Ishikawa (cell line): ENCODE data around the gene VANGL2.

ENCODE experiments used
- CEBPB ChIP-seq: IDR thresholded peaks from 2 replicates; pipeline ENCODE4 v1.6.1; 2012
- CREB1 ChIP-seq: IDR thresholded peaks from 2 replicates; pipeline ENCODE4 v1.6.1; 2012; ENCODE audit warnings: low read depth
- EGR1 ChIP-seq: IDR thresholded peaks from 2 replicates; pipeline ENCODE4 v1.6.1; 2012
- EP300 ChIP-seq: IDR thresholded peaks from 2 replicates; pipeline ENCODE4 v1.6.1; 2012; ENCODE audit warnings: borderline replicate concordance
- FOXM1 ChIP-seq: IDR thresholded peaks from 2 replicates; pipeline ENCODE4 v1.6.1; 2012; ENCODE audit warnings: low read depth, borderline replicate concordance
- MAX ChIP-seq: IDR thresholded peaks from 2 replicates; pipeline ENCODE4 v1.6.1; 2012
- NFIC ChIP-seq: IDR thresholded peaks from 2 replicates; pipeline ENCODE4 v1.6.1; 2012
- RAD21 ChIP-seq: IDR thresholded peaks from 2 replicates; pipeline ENCODE4 v1.6.1; 2012; ENCODE audit warnings: low read depth
- TAF1 ChIP-seq: IDR thresholded peaks from 2 replicates; pipeline ENCODE4 v1.6.1; 2012; ENCODE audit warnings: low read depth, mild to moderate bottlenecking
- TCF12 ChIP-seq: IDR thresholded peaks from 2 replicates; pipeline ENCODE4 v1.6.1; 2012; ENCODE audit warnings: low read depth
- TEAD4 ChIP-seq: IDR thresholded peaks from 2 replicates; pipeline ENCODE4 v1.6.1; 2012
- YY1 ChIP-seq: IDR thresholded peaks from 2 replicates; pipeline ENCODE4 v1.6.1; 2012; ENCODE audit warnings: low read depth
- ZBTB7A ChIP-seq: IDR thresholded peaks from 2 replicates; pipeline ENCODE4 v1.6.1; 2012; ENCODE audit warnings: low read depth
- TF ChIP-seq, protein P1 (sequence below): IDR thresholded peaks from 2 replicates; pipeline ENCODE4 v1.6.1; 2012; ENCODE audit warnings: low read depth, mild to moderate bottlenecking
- TF ChIP-seq, protein P2 (sequence below): IDR thresholded peaks from 2 replicates; pipeline ENCODE4 v1.6.1; 2012

The VANGL2 gene

GRCh38 chr1:160425847-160426246 lies 25.5 kb downstream of the VANGL2 start:
- TF ChIP-seq EGR1, result no peak
- no peak for TF ChIP-seq EP300
- TF ChIP-seq MAX, result no peak
- no peak for TF ChIP-seq NFIC
- TF ChIP-seq, protein P1, sequence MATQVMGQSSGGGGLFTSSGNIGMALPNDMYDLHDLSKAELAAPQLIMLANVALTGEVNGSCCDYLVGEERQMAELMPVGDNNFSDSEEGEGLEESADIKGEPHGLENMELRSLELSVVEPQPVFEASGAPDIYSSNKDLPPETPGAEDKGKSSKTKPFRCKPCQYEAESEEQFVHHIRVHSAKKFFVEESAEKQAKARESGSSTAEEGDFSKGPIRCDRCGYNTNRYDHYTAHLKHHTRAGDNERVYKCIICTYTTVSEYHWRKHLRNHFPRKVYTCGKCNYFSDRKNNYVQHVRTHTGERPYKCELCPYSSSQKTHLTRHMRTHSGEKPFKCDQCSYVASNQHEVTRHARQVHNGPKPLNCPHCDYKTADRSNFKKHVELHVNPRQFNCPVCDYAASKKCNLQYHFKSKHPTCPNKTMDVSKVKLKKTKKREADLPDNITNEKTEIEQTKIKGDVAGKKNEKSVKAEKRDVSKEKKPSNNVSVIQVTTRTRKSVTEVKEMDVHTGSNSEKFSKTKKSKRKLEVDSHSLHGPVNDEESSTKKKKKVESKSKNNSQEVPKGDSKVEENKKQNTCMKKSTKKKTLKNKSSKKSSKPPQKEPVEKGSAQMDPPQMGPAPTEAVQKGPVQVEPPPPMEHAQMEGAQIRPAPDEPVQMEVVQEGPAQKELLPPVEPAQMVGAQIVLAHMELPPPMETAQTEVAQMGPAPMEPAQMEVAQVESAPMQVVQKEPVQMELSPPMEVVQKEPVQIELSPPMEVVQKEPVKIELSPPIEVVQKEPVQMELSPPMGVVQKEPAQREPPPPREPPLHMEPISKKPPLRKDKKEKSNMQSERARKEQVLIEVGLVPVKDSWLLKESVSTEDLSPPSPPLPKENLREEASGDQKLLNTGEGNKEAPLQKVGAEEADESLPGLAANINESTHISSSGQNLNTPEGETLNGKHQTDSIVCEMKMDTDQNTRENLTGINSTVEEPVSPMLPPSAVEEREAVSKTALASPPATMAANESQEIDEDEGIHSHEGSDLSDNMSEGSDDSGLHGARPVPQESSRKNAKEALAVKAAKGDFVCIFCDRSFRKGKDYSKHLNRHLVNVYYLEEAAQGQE, result no peak

- TF ChIP-seq RAD21 (no peak), YY1 (no peak), TAF1 (no peak), CREB1 (no peak), TCF12 (no peak), CEBPB (no peak), TEAD4 (no peak), FOXM1 (no peak), MAX (no peak), ZBTB7A (no peak), EP300 (no peak), NFIC (no peak), EGR1 (no peak)
- TF ChIP-seq, protein P2, sequence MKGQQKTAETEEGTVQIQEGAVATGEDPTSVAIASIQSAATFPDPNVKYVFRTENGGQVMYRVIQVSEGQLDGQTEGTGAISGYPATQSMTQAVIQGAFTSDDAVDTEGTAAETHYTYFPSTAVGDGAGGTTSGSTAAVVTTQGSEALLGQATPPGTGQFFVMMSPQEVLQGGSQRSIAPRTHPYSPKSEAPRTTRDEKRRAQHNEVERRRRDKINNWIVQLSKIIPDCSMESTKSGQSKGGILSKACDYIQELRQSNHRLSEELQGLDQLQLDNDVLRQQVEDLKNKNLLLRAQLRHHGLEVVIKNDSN, result no peak
- TF ChIP-seq, protein P1, result no peak
These were observed 27.3 kb downstream of the VANGL2 start for GRCh38 chr1:160427625-160428024.

DNA sequence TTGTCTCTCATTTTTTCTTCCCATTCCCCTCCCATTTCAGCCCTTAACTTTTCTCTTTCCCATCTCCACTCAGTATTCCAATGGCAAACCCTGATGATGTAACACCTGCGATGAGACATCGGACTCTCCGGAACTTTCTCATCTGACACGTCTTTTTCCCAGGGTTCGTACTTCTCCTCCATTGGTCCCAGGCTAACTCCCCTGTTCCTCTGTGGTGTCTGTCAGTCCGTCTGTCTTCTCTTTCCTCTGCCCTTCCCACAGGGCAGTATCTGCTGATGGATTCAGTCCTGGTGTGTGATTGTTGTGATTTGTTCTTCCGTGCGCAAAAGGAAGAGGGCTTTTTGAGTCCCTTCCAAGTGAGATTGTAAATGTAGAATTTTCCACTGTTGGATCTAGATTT lies 27.7 kb downstream of the VANGL2 start:
- TF ChIP-seq CEBPB, result no peak

DNA sequence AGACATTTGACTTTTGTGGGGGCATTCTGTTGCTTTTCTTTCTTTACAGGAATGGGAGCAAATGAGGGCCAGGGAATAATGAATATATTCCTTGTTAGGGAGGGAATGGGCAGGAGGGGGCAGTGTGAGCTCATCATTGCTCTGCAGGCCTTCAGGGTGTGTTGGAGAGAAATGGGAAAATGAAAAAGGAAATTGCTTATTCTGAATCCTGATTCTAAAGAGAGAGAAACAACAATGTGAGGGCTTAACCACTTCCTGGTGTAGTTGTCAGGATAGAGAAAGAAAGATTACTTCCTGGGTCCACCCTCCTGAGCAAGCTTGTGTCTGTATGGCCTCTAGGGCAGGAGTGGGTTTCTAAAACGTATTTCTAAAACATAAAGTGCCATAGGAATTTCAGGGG lies 28.3 kb downstream of the VANGL2 start:
- TF ChIP-seq TCF12, result no peak
- TF ChIP-seq RAD21, result peak; percentile 81
- TF ChIP-seq TAF1, result no peak

DNA sequence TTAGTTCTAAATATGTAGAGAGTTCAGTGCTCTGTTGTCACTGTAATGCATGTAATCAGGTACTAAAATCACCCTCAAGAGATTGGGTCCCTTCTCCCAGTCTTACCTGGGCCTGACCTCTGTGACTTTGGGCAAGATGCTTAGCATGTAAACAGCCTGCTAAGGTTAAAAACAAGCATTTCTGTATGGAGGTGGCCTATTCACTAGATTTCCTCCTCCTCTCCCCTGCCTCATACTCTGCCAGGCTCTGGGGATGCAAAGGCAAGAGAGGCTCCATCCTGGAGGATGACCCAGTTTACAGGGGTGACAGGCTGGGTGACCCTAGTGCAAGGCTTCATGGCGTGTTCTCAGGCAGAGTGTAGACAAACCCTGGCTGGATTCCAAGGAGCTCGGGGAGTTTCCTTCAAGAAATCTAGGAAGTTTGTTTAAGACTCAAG lies 28.8 kb downstream of the VANGL2 start:
- TF ChIP-seq, protein P1, result no peak
- TF ChIP-seq ZBTB7A (no peak), MAX (no peak), TEAD4 (no peak), EGR1 (no peak), RAD21 (no peak), TCF12 (no peak), YY1 (no peak), FOXM1 (no peak), TAF1 (no peak), NFIC (no peak), CEBPB (no peak), CREB1 (no peak)
- TF ChIP-seq, protein P2, result no peak
